ENCODE measurements around the gene TTC38.
A peak's percentile ranks its signal among the peaks of the same experiment; 100 is the strongest.
"Not testable (repeated sequence)": the region's sequence is repeated elsewhere in the genome, so short reads cannot be mapped to it uniquely, and the experiment has no call there.

Gene TTC38

DNA sequence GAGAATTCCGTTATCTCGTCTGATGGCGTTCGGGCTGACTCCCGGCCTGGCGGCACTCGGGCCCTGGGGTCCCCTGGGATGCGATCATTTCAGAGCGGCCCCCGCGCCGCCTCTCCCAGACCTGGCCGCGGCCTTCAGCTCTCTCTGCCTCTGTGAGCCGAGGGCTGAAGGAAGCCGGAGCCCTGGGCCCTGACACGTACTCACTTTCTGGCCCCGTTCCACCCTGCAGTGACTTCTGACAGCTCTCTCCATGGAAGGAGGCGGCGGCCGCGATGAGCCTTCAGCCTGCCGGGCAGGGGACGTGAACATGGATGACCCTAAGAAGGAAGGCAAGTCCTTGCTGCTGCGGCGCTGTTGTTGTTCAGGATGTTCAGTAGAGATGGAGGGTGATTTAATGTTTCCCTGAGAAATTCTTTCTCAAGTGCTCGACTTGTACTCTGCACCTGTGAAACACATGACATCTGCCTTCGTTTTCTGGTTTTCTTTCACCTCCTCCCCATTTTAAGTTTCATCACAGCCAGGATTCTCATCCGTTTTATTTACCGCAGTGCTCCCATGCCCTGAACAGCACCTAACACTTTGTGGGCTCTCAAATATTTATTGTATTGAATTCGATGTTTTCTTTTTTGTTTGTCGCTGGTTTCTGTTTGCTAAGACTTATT, 29.5 kb downstream of the TTC38 start:
- peak; percentile 62 for DNase-seq

DNA sequence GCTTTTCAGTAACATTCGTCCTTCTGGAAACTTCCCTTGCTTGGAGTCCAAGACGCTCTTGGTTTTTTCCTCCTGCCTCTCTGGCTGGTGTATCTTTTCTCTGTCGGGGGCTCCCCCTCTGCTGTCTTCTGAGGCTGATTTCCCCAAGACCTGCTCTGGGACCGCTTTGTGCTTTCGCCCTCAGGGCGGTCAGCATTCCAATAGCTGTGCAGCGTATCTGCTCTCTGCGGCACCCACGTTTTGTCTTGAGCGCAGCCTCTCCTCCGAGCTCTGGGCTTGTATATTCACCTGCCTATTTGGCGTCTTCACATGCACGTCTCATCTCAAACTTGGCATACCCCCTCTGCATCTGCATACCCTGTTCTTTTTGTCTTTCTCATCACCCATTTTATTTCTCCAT, 31.3 kb downstream of the TTC38 start:
- DNase-seq = no peak

DNA sequence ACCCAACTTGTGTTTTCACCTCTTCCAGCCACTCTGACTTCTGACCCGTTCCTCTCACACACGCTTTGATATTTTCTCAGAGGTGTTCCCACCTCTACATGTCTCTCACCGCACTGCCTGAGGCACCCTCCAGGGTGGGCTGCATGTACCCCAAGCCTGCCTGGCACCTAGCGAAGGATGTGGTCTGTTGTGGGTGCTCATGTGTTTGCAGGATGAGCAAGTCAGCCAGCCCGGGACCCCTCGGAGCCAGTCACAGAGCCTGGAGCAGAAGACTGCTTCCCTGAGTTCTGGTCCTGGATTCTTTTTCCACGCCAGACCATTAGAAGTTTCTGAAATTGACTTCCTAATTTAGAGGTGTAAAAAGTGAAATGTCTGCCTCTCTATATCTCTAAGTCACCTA, 32.7 kb downstream of the TTC38 start:
- no peak for DNase-seq

DNA sequence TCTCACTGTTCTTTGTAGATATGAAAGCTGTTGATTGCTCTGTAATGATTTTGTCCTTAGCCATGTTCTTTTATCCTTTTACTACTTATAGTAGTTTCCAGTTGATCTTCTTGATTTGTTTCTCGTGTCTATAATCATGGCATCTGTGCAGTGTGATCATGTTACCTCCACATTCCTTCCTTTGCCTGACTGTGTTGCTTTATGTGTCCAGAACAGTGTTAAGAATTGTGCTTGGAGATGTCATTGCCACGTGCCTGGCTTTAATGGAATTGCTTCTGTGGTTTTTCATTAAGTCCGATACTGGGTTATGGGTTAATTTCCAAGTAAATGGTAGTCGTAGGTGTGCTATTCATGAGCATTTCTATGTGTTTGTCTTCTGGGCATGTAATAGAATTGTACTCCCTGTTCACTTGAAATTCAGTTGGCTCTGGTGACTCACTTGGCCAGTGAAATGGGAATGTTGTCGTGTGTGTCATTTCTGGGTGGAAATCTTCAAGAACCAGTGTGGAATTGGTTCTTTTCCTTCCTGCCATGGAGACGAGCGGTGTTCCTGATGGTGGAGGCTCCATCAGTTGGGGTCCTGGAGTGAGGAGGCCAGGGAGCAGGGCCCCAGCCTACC, 35.6 kb downstream of the TTC38 start:
- DNase-seq = no peak

DNA sequence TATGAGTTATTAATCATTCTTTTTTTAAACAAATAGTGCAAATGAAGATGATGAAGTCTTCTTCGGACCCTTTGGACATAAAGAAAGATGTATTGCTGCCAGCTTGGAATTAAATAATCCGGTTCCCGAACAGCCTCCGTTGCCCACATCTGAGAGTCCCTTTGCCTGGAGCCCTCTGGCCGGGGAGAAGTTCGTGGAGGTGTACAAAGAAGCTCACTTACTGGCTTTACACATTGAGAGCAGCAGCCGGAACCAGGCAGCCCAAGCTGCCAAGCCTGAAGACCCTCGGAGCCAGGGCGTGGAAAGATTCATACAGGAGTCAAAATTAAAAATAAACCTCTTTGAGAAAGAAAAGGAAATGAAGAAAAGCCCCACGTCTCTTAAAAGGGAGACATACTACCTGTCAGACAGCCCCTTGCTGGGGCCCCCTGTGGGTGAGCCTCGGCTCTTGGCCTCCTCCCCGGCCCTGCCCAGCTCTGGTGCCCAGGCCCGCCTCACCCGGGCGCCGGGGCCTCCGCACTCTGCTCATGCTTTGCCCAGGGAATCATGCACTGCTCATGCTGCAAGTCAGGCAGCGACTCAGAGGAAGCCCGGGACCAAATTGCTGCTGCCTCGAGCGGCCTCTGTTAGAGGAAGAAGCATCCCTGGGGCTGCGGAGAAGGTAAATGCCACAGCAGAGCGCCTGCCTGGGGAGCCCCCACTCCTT, 40.6 kb downstream of the TTC38 start:
- no peak for DNase-seq

DNA sequence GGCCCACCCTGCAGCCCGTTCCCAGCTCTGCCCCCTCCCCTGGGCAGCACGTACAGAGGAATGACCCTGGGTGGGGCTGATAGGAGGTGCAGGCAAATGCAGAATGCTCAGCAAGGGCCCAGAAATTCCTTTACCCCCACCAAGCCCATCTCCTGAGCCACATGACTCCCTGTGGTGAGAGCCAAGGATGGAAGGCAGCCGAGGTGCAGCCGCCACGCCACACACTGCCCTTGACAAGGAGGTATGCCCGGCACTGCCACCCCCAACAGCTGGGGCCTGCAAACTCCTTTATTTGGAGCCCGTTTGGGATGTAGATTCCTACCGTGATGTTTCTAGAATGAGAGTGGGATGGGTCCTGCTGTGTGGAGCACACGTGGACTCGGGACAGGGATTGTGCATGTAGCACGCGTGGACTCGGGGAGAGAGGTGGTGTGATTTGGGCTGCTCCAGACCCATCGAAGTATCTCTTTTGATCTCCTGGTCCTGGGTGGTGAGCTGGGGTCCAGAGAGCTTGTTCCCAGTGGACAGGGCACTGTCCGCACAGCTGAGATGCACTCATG, 41.8 kb downstream of the TTC38 start:
- no peak for DNase-seq

DNA sequence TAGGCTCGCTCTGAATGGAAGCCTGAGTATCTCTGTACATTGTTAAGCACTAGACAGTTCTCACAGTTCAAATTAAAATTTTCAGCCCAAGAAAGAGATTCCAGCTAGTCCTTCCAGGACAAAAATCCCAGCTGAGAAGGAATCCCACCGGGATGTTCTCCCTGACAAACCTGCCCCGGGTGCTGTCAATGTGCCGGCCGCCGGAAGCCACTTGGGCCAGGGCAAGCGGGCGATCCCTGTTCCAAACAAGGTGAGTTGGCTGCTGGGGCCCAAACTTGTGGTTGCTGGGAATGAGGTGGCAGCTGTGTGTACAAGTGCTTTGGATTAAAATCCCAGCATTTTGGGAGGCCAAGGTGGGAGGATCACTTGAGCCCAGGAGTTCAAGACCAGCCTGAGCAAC, 44.2 kb downstream of the TTC38 start:
- DNase-seq = no peak

DNA sequence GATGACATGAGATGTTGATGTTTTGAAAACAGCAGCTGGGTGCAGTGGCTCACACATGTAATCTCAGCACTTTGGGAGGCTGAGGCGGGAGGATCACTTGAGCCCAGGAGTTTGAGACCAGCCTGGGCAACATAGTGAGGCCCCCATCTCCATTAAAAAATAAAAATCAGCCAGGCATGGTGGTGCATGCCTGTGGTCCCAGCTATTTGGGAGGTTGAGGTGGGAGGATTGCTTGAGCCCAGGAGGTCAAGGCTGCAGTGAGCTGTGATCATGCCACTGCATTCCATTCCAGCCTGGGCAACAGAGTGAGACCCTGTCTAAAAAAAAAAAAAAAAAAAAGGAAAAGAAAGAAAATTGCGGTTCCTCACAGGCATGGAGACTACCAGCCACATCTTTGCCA, 45.0 kb downstream of the TTC38 start:
- not testable (repeated sequence) for DNase-seq

DNA sequence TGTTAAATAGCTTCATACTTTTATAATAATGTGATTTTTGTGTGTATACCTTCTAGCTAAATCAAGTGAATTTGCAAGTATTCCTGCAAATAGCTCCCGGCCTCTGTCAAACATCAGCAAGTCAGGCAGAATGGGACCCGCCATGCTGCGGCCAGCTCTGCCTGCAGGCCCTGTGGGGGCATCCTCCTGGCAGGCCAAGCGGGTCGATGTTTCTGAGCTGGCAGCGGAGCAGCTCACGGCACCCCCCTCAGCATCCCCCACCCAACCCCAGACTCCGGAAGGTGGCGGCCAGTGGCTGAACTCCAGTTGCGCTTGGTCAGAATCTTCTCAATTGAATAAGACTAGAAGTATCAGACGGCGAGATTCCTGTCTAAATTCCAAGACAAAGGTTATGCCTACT, 48.2 kb downstream of the TTC38 start:
- DNase-seq = no peak

DNA sequence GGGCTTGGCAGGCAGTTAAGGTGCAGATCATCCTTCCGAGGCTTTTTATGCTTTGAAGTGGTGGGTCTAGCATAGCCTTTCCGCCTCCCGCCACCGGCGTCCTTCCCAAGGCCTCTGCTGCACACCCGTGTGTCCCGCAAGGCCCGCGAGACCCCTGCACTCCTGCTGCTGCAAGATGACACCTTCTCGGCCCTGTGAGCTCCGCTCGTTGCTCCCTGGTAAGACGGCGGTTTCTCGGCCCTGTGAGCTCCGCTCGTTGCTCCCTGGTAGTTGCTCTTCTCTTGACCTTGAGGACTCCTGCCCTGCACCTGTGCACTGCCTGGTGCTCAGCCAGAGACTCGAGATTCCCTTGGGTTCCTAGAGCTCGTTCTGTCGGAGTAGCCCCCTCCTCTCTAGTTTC, 49.8 kb downstream of the TTC38 start:
- no peak for DNase-seq

DNA sequence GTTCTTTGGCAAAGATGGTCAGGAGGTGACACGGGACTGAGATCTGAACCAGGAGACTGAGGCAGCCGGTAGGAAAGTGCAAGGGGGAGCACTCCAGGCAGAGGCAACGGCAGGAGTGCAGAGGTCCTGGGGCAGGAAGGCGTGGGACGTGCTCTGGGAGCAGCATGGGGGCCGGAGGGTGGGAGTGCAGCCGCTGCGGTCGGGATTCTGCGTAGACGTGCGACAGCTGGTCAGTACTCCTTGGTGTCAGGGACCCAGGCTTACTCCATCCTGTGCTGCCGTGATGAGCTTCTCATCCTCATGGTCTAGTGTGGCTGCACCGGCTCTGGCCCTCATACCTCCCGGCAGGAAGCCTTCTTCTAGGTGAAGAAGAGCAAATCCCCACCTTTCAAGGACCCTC, 50.8 kb downstream of the TTC38 start:
- DNase-seq = no peak

DNA sequence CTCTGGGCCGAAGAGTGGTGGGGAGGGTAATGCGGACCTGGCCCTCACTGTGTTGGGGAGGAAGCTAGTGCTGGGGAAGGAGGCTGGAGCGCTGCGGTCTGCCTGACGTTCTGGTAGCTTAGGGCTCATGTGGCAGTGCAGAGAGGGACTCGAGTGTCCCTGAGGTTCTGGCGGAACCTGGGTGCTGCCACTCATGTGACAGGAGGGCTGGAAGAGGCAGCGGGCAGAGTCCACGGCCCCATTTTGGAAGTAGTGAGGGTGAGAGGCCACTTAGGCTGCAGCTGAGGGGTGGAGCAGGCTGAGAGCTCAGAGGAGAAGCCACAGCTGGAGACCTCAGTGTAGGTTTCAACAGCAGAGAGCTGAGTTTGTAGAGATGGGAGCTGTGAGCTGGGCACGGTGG, 51.5 kb downstream of the TTC38 start:
- DNase-seq = no peak

DNA sequence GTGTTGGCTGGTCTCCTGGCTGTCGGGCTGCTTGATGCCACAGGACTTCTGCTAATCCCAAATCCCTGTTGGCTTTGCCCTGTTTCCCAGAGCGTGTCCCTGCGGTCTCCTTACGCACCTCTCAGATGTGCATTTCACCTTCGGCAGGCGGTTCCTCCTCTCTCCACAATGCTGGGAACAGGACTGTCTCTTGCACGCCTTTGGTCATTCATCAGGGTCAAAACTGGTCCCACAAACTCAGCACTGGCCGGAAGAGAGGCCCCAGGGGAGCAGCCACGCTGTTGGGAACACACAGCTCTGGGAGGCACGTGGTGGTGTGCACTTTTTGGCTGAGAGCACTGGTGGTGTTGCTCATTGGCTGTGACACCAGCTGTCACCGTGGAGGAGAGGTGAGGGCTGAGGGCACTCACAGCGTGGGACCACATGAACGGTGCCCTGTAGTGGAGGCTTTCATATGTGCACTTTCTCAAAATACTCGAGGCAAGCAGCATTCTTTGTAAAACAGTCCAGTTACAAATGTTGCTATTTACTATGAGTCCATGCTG, 52.4 kb downstream of the TTC38 start:
- no peak for DNase-seq

DNA sequence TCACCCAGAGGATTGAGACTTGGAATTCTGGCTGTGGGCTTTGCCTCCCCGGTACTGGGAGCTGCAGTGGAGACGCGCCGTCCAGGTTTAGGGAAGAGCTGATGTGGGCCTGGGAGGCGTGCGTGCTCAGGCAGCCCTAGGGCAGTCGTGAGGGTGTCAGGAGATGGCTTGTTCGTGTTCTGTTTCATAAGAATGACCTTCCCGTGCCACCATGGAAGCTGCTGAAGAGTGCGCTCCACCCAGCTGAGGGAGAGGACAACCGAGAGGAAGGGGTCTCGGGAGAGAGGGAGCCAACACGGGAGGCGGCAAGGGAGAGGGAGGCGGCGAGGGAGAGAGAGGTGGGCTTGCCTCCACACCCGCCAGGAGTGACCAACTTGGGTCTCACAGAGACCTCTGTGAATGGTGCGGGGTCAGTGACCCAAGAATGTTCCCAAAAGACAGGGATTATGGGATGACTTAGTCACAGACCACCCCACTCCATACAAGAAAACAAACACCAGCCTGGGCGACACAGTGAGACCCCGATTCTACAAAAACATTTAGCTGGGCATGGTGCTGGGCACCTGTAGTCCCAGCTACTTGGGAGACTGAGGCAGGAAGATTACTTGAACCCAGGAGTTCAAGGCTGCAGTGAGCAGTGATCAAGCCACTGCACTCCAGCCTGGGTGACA, 53.0 kb downstream of the TTC38 start:
- no peak for DNase-seq

DNA sequence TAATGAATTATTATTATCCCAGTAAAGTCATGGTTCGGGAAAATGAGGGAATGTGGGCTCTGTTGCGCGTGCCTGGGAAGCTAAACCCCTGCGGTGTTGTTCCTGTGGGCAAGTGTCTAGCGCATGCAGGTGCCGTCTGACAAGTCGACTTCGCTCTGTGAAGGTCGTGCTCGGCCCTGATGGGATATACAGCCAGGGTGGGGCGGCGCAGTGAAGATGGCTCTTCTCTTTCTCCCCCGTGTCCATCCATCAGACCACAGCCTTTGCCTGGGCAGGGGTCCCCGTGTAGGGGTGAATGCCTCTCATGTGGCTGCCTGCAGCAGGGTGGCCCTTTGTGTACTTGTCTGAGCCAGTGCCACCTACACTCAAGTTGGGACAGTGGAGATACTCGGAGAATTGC, 54.9 kb downstream of the TTC38 start:
- DNase-seq = no peak

DNA sequence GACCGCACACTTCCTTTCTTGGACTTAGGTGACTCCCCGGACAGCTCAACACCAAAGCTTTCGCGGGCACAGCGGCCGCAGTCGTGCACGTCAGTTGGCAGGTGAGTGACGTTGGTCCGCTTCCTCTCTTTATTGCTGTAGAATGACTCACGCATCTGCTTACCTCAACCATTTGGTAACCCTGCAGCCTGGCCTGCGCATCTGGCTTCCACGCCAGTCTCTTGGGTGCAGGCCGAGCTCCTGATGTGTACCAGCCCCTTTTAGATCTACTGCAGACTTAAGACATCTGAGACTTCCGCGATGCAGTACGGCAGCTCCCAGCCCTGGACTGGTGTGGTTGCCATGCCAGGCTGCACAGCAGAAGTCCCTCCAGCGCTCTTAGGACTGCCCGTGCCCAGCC, 55.4 kb downstream of the TTC38 start:
- no peak for DNase-seq

DNA sequence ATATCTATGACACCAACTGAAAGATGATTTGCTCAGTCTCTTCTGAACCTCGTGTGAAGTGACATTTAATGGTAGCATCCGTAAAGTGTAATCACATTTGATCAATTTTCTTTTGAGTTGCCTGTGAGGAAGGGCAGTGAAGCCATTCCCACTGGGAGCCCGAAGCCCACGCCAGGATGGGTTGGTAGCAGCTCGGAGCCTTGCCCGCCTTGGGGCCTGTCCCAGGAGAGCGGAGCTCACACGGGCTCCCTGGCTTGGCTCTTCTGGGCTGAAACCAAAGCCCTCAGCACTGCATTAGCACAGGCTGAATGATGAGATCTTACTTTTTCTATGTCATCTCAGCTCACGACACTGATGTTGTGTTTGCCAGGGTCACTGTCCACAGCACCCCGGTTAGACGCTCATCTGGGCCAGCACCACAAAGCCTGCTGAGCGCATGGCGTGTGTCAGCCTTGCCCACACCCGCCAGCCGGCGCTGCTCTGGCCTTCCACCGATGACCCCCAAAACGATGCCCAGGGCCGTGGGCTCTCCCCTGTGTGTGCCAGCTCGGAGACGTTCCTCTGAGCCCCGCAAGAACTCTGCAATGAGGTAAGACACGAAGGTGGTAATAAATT, 58.4 kb downstream of the TTC38 start:
- no peak for DNase-seq

DNA sequence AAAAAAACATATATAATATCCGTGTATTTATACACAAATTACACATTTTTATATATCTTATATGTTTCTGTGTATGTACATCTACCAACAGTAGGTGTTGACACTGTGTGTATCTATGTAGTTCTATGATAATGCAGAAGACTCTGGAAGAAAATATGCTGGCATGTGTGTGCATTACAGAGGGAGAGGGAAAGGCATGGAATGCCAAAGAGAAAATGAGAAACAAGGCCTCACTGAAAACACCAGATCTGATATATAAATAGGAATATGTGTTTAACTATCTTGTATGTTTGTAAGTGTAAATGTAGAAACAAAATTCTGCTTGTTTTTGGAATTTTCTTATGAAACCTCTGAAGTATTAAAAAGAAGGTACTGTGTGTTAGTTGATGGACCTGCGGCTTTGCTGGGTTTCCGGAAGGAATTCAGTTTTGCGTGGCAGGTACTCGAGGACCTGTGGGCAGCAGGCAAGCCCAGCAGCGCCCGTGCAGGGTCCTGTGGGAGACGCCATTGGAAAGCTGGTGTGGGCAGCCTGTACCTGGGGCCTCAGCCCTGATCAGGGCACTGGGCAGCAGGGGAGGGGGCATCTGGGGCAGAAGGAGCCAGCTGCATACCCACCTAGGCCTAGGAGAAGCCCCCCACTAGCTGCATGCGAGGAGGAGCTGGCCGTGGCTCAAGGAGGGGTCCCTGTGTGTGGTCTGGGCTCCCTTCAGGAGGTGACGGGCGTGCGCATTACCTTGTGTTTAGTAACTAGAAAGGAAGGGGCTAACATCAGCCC, 60.1 kb downstream of the TTC38 start:
- DNase-seq = no peak

DNA sequence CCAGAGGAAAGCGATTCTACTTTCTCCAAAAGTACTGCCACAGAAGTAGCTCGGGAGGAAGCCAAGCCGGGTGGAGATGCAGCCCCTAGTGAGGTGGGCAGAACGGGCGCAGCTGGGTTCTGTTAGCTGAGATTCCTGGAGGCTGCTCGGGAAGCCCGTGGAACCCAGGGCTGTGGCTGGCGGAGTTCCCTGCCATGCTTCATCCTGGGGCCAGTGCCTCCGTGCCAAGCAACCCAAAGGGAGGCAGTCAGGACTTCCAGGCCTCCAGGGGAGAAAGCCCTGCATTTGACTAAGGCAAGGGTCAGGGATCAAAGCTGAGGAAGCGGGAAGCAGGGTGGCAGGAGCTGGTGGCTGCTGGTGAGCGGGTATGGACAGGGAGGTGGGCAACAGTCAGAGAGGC, 61.0 kb downstream of the TTC38 start:
- no peak for DNase-seq

DNA sequence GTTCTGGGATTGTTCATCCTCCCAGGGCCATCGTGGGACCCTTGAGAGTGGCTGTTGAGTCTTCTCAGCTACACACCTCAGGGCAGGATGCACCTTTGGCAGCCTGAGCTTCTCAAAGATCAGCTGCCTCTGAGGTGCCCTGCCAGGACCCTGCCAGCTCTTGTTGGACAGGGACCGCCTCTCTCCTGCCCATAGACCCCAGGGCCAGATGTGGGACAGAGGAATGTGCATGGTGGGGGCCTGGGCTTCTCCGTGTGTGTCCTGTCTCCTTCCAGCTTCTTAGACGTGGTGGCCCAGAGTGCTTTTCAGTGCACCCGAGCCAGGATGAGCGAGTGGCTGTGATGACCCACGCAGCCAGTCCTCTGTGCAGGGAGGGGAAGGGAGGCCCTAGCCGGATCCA, 61.8 kb downstream of the TTC38 start:
- DNase-seq = no peak

DNA sequence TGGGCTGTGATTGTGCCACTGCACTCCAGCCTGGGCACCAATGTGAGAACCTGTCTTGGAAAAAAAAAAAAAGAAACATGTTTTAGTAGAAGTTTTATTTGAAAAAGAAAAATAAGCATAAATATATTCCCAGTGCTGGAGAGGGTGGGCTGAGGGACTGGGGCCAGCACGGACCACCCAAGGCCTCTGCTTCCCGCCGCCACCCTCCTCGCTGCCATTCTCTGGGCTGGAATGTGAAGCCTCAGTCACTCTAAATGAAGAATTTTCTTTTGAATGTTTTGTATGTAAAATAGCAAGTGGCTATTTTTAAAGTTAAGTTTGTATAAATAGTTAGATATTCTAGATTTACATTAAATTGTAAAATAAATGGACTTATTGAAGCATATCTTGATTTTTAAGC, 62.6 kb downstream of the TTC38 start:
- DNase-seq = no peak

DNA sequence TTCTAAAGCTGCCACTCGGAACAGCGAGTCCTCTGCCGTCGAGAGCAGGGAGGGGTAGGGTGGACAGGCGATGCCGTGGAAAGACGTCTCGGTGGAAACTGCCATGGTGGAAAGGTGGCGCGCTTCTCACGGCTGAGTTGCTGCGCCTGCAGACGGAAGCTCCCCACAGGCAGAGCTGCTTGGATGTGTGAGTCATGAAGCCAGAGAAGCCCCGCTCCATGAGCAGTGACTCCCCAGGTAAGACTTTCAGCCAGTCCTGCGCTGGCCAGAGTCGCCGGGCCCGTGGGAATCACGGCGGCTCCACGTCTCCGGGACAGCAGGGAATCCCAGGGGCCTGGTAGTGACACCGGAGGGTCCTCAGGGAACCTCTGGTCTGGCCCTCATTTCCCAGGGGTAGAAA, 63.7 kb downstream of the TTC38 start:
- no peak for DNase-seq
